ENCODE measurements around the gene HSPA13. TPM values are rescaled to one million over a fixed set of nuclear protein-coding genes. Genes with fewer than 3 reads are reported as not detected.
A peak's percentile ranks its signal among the peaks of the same experiment; 100 is the strongest.

HSPA13 gene
- total and polyA plus RNA-seq, 2 of the 8 experiments (the other 6 are each of a cell fraction or from before 2014, with no cell fraction given) = 7.8 to 36.9 TPM

GRCh38 chr21:14358775-14359174, 24.2 kb downstream of the HSPA13 start:
- Histone ChIP-seq H3K27ac (ENCODE audit: low read depth, low read length) (no peak overlapping the region), H3K27me3 (replicated peaks in 1 of 4; ENCODE audit: control insufficient read depth in 3 of 4, extremely low read depth in 1 of 4, insufficient read depth in 3 of 4, low read length in 3 of 4) (no peaks in the 10 kb centered on the region), H2AK5ac (ENCODE audit: low read depth, low read length) (no peak overlapping the region), H3K23ac (ENCODE audit: insufficient read length) (no peak overlapping the region), H2BK15ac (ENCODE audit: low read length) (no peak overlapping the region), H4K8ac (ENCODE audit: extremely low read depth, insufficient read depth, low read length) (no peak overlapping the region), H3K14ac (ENCODE audit: insufficient read length) (no peak overlapping the region), H3K4me2 (ENCODE audit: insufficient read depth in 1 of 2, low read depth in 2 of 2, low read length in 2 of 2) (no peak overlapping the region), H3K9ac (replicated peaks in 1 of 4; ENCODE audit: extremely low read depth in 1 of 4, low read depth in 3 of 4, low read length in 3 of 4) (no peak overlapping the region), H3K79me2 (ENCODE audit: control insufficient read depth in 1 of 2, insufficient read depth in 2 of 2, low read length in 2 of 2) (no peaks in the 10 kb centered on the region), H2AFZ (ENCODE audit: low read length) (peak overlapping the region; percentile 86; the same call in 1 of the 2 replicates), H4K5ac (ENCODE audit: insufficient read length, low read depth, low read length) (no peak overlapping the region), H3K23me2 (ENCODE audit: low read depth, low read length) (no peaks in the 10 kb centered on the region), H4K20me1 (replicated peaks in 1 of 2; ENCODE audit: control insufficient read depth in 1 of 2, insufficient read depth in 2 of 2, low read length in 2 of 2) (no peaks in the 10 kb centered on the region), H3K4me1 (replicated peaks in 1 of 4; ENCODE audit: control insufficient read depth in 3 of 4, insufficient read depth in 4 of 4, low read length in 3 of 4) (no peaks in the 10 kb centered on the region), H2BK120ac (replicated peaks; ENCODE audit: low read depth, low read length) (no peak overlapping the region), H3K56ac (replicated peaks; ENCODE audit: insufficient read length, low read depth, low read length) (no peak overlapping the region), H3K4me3 (ENCODE audit: extremely low read depth in 1 of 4, insufficient read depth in 2 of 4, low read depth in 3 of 4, low read length in 4 of 4) (no peak overlapping the region), H3K18ac (ENCODE audit: extremely low read depth, low read length) (no peak overlapping the region), H3K4ac (replicated peaks; ENCODE audit: insufficient read length, low read depth, low read length) (no peak overlapping the region), H2BK5ac (ENCODE audit: low read depth, low read length) (no peak overlapping the region), H3K79me1 (ENCODE audit: low read depth, low read length) (no peaks in the 10 kb centered on the region), H4K91ac (replicated peaks; ENCODE audit: insufficient read length, low read length) (no peak overlapping the region), H3K36me3 (ENCODE audit: control insufficient read depth in 2 of 4, insufficient read depth in 4 of 4, low read length in 3 of 4) (no peaks in the 10 kb centered on the region), H2BK20ac (ENCODE audit: low read length) (no peak overlapping the region), H3K9me3 (ENCODE audit: insufficient read depth in 2 of 2, low read depth in 1 of 2, low read length in 1 of 2) (no peaks in the 10 kb centered on the region), H2BK12ac (ENCODE audit: low read depth, low read length) (no peak overlapping the region)
- FAIRE-seq (no peak), DNase-seq (ENCODE audit: low read depth in 1 of 2, low spot score in 2 of 2) (no peak)
- ChIA-PET POLR2A (ENCODE audit: partially characterized antibody) (no interaction called here), CTCF (ENCODE audit: partially characterized antibody) (no interaction called here)
- WGBS, 2 experiments (ENCODE audit: extremely low coverage in 1 of 2, insufficient coverage in 1 of 2, insufficient read length in 1 of 2, insufficient replicate concordance in 2 of 2, low coverage in 1 of 2, low lambda C conversion rate in 2 of 2, missing lambda C conversion rate in 1 of 2) = 89% methylated on average over 1 of the region's 1 CpG; no CpG with 5 or more reads in 1 of the 2 experiments
- TF ChIP-seq TEAD4 (IDR thresholded peaks at IDR 0.05; ENCODE audit: low read depth, low read length) (no peak), CTCF (IDR thresholded peaks at IDR 0.05; ENCODE audit: control extremely low read depth in 1 of 3, insufficient read depth in 1 of 3, low read depth in 1 of 3, low read length in 3 of 3) (no peak), POLR2A (IDR thresholded peaks at IDR 0.05; ENCODE audit: control extremely low read depth in 1 of 2, low read depth in 2 of 2, low read length in 2 of 2) (no peak), KDM4A (IDR thresholded peaks at IDR 0.05; ENCODE audit: low read depth, low read length, severe bottlenecking) (no peak), JUN (IDR thresholded peaks at IDR 0.05; ENCODE audit: low read depth, low read length) (no peak), SP2 (IDR thresholded peaks at IDR 0.05; ENCODE audit: low read length) (no peak), CHD2 (IDR thresholded peaks at IDR 0.05; ENCODE audit: low read length) (no peak)
- TF ChIP-seq, protein P1, sequence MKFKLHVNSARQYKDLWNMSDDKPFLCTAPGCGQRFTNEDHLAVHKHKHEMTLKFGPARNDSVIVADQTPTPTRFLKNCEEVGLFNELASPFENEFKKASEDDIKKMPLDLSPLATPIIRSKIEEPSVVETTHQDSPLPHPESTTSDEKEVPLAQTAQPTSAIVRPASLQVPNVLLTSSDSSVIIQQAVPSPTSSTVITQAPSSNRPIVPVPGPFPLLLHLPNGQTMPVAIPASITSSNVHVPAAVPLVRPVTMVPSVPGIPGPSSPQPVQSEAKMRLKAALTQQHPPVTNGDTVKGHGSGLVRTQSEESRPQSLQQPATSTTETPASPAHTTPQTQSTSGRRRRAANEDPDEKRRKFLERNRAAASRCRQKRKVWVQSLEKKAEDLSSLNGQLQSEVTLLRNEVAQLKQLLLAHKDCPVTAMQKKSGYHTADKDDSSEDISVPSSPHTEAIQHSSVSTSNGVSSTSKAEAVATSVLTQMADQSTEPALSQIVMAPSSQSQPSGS (IDR thresholded peaks at IDR 0.05; ENCODE audit: low read length) = no peak

Data from H1 (cell line).